ENCODE results near the gene POLR1A. TPM values are rescaled to one million over a fixed set of nuclear protein-coding genes. Genes with fewer than 3 reads are reported as not detected.

The POLR1A gene
- total and polyA plus RNA-seq, 2 of the 13 experiments (the other 11 are each of a cell fraction or from before 2014, with no cell fraction given) = 7.2 to 39.9 TPM

GRCh38 chr2:86035883-86036668, 69.6 kb downstream of the POLR1A start:
- WGBS (ENCODE audit: low lambda C conversion rate) = 95% methylated on average over 10 of the region's 10 CpGs
- H3K4me2 ChIP-seq (ENCODE audit: low read depth, low read length) = no peak overlapping the region
- no peak overlapping the region for H3K4me3 ChIP-seq (replicated peaks in 1 of 3; ENCODE audit: insufficient read depth in 1 of 3, low read depth in 2 of 3, low read length in 3 of 3)
- CTCF ChIA-PET (ENCODE audit: low intra/inter-chr PET ratio, low total read pairs) = no interaction called here
- FAIRE-seq (no peak), ATAC-seq (no peak), DNase-seq (ENCODE audit: low spot score) (no peak)
- POLR2A ChIA-PET = no interaction called here
- no peaks in the 10 kb centered on the region for H4K20me1 ChIP-seq (ENCODE audit: insufficient read depth, low read length)
- peaks cover 73 to 98% of the 10 kb centered on the region in 2 experiments for H3K36me3 ChIP-seq (replicated peaks in 1 of 2; ENCODE audit: control insufficient read depth in 1 of 2, insufficient read depth in 2 of 2, low read length in 2 of 2)
- BruUV-seq (replicated peaks) = no TSS peak
- no peaks in the 10 kb centered on the region for H3K79me2 ChIP-seq (ENCODE audit: insufficient read depth, low read length)
- H3K4me1 ChIP-seq (ENCODE audit: insufficient read depth, low read length) = no peaks in the 10 kb centered on the region
- H3K27me3 ChIP-seq (ENCODE audit: control insufficient read depth in 1 of 2, insufficient read depth in 2 of 2, low read length in 2 of 2) = no peaks in the 10 kb centered on the region
- TF ChIP-seq KDM5B (CRISPR knock-in tag; IDR thresholded peaks at IDR 0.05; ENCODE audit: borderline replicate concordance) = no peak
- TF ChIP-seq ZNF605 (CRISPR knock-in tag; IDR thresholded peaks at IDR 0.05) = no peak
- TF ChIP-seq RARG (CRISPR knock-in tag; IDR thresholded peaks at IDR 0.05; ENCODE audit: low read depth) = no peak
- H3K9me3 ChIP-seq (ENCODE audit: low read length) = no peaks in the 10 kb centered on the region
- intact Hi-C loops (cut with micrococcal nuclease; ENCODE audit: unreplicated experiment) = no loop called here
- no peak overlapping the region for H3K9ac ChIP-seq (ENCODE audit: insufficient read depth, low read depth, low read length)
- no peak overlapping the region for H2AFZ ChIP-seq (ENCODE audit: low read length)
- in situ Hi-C loops (cut with HindIII; ENCODE audit: extremely low pct_ligation_motif_present, low pct_unique_long_range_greater_than_20kb) = no loop called here
- no peak overlapping the region for H3K27ac ChIP-seq (ENCODE audit: extremely low read length, insufficient read depth, low read length)

- Histone ChIP-seq H3K36me3 (replicated peaks in 1 of 2; ENCODE audit: control insufficient read depth in 1 of 2, insufficient read depth in 2 of 2, low read length in 2 of 2) (peaks cover 79 to 98% of the 10 kb centered on the region in 2 experiments), H3K27me3 (ENCODE audit: control insufficient read depth in 1 of 2, insufficient read depth in 2 of 2, low read length in 2 of 2) (no peaks in the 10 kb centered on the region), H3K9ac (ENCODE audit: insufficient read depth, low read depth, low read length) (no peak overlapping the region), H3K9me3 (ENCODE audit: low read length) (no peaks in the 10 kb centered on the region), H4K20me1 (ENCODE audit: insufficient read depth, low read length) (no peaks in the 10 kb centered on the region), H3K4me1 (ENCODE audit: insufficient read depth, low read length) (no peaks in the 10 kb centered on the region), H3K79me2 (ENCODE audit: insufficient read depth, low read length) (no peaks in the 10 kb centered on the region), H3K4me2 (ENCODE audit: low read depth, low read length) (no peak overlapping the region), H2AFZ (ENCODE audit: low read length) (no peak overlapping the region), H3K4me3 (replicated peaks in 1 of 3; ENCODE audit: insufficient read depth in 1 of 3, low read depth in 2 of 3, low read length in 3 of 3) (no peak overlapping the region), H3K27ac (ENCODE audit: extremely low read length, insufficient read depth, low read length) (no peak overlapping the region)
- DNase-seq (ENCODE audit: low spot score) (no peak), ATAC-seq (no peak), FAIRE-seq (no peak)
- intact Hi-C loops (cut with micrococcal nuclease; ENCODE audit: unreplicated experiment) (no loop called here), in situ Hi-C loops (cut with HindIII; ENCODE audit: extremely low pct_ligation_motif_present, low pct_unique_long_range_greater_than_20kb) (no loop called here)
- ChIA-PET POLR2A (no interaction called here), CTCF (ENCODE audit: low intra/inter-chr PET ratio, low total read pairs) (no interaction called here)
- no TSS peak for BruUV-seq (replicated peaks)
- TF ChIP-seq ZNF17 (CRISPR knock-in tag; IDR thresholded peaks at IDR 0.05) (no peak), ZNF784 (CRISPR knock-in tag; IDR thresholded peaks at IDR 0.05; ENCODE audit: borderline replicate concordance) (no peak), AKNA (CRISPR knock-in tag; IDR thresholded peaks at IDR 0.05; ENCODE audit: borderline replicate concordance) (no peak), TCF7 (IDR thresholded peaks at IDR 0.05; ENCODE audit: low read depth) (no peak), KMT2A (CRISPR knock-in tag; IDR thresholded peaks at IDR 0.05) (no peak), ZNF234 (CRISPR knock-in tag; conservative IDR thresholded peaks at IDR 0.05) (no peak), SKI (IDR thresholded peaks at IDR 0.05; ENCODE audit: partially characterized antibody) (no peak)
- 94% methylated on average over 6 of the region's 7 CpGs for WGBS (ENCODE audit: low lambda C conversion rate)
Observed at GRCh38 chr2:86035376-86035882, 70.3 kb downstream of the POLR1A start.
